H1 (cell line): ENCODE results near the gene PRAMEF12. TPM values are rescaled to one million over a fixed set of nuclear protein-coding genes. Genes with fewer than 3 reads are reported as not detected.

Source experiments
- CTCF ChIA-PET: fragments of 300-600 bp; sonication (Branson Sonifier 250); formaldehyde crosslinking; loops from one replicate; lab custom pipeline; 2021; ENCODE audit not compliant: partially characterized antibody; lab: Charles Lee
- POLR2A ChIA-PET: fragments of 300-600 bp; sonication (Branson Sonifier 250); formaldehyde crosslinking; loops from one replicate; lab custom pipeline; 2021; ENCODE audit warnings: inconsistent platforms; ENCODE audit not compliant: partially characterized antibody; lab: Charles Lee
- DNase-seq, 2 experiments: peaks; one replicate each; pipeline versions ENCODE4 v3.0.0 to v3.0.0-alpha.2; 2010 to 2022; ENCODE audit warnings: low spot score in 2 of 2, low read depth in 1 of 2, mixed read lengths in 1 of 2
- FAIRE-seq: peaks from 2 replicates; lab custom pipeline; 2011; peaks lifted over from hg19 to GRCh38; lab: Jason Lieb, UNC
- H2AFZ ChIP-seq: 2 replicates; pipeline ENCODE4 v1.8.1; 2012; ENCODE audit warnings: low read length, inconsistent platforms
- H2AK5ac ChIP-seq: 2 replicates; pipeline ENCODE4 v1.6.1; 2013; ENCODE audit warnings: low read depth, low read length
- H2BK120ac ChIP-seq: replicated peaks from 2 replicates; pipeline ENCODE3; 2013; ENCODE audit warnings: low read depth, low read length, inconsistent platforms
- H2BK12ac ChIP-seq: 2 replicates; pipeline ENCODE4 v1.6.1; 2013; ENCODE audit warnings: low read depth, low read length
- H2BK15ac ChIP-seq: 2 replicates; pipeline ENCODE4 v1.6.1; 2013; ENCODE audit warnings: low read length
- H2BK20ac ChIP-seq: 2 replicates; pipeline ENCODE4 v1.6.1; 2013; ENCODE audit warnings: low read length
- H2BK5ac ChIP-seq: 2 replicates; pipeline ENCODE4 v1.6.1; 2013; ENCODE audit warnings: low read depth, low read length
- H3K14ac ChIP-seq: 2 replicates; pipeline ENCODE4 v1.6.1; 2013; ENCODE audit warnings: inconsistent platforms; ENCODE audit not compliant: insufficient read length
- H3K18ac ChIP-seq: 2 replicates; pipeline ENCODE4 v1.6.1; 2013; ENCODE audit warnings: low read length; ENCODE audit errors: extremely low read depth
- H3K23ac ChIP-seq: 2 replicates; pipeline ENCODE4 v1.6.1; 2013; ENCODE audit warnings: inconsistent platforms; ENCODE audit not compliant: insufficient read length
- H3K23me2 ChIP-seq: 2 replicates; pipeline ENCODE4 v1.6.1; 2013; ENCODE audit warnings: low read depth, low read length
- H3K27ac ChIP-seq: 2 replicates; pipeline ENCODE4 v1.6.1; 2011; ENCODE audit warnings: low read depth, low read length, inconsistent platforms
- H3K27me3 ChIP-seq, 4 experiments: replicated peaks in 1 of 4; 1 replicate in 1 of 4; 2 replicates in 3 of 4; pipeline versions ENCODE4 v1.6.1 to v1.8.1; 2011 to 2013; ENCODE audit warnings: low read length in 3 of 4, mild to moderate bottlenecking in 3 of 4, inconsistent platforms in 2 of 4, mixed read lengths in 2 of 4, moderate library complexity in 1 of 4; ENCODE audit not compliant: control insufficient read depth in 3 of 4, insufficient read depth in 3 of 4; ENCODE audit errors: extremely low read depth in 1 of 4
- H3K36me3 ChIP-seq, 4 experiments: 2 replicates each; pipeline versions ENCODE4 v1.6.1 to v1.8.1; 2011 to 2013; ENCODE audit warnings: mild to moderate bottlenecking in 4 of 4, low read length in 3 of 4, moderate library complexity in 2 of 4, control low read depth in 1 of 4, inconsistent platforms in 1 of 4; ENCODE audit not compliant: insufficient read depth in 4 of 4, control insufficient read depth in 2 of 4
- H3K4ac ChIP-seq: replicated peaks from 2 replicates; pipeline ENCODE3; 2013; ENCODE audit warnings: low read length, low read depth, mixed read lengths, inconsistent platforms; ENCODE audit not compliant: insufficient read length
- H3K4me1 ChIP-seq, 4 experiments: replicated peaks in 1 of 4; 1 replicate in 1 of 4; 2 replicates in 3 of 4; pipeline versions ENCODE4 v1.6.1 to v1.8.1; 2011 to 2013; ENCODE audit warnings: low read length in 3 of 4, inconsistent platforms in 2 of 4, mixed read lengths in 1 of 4; ENCODE audit not compliant: insufficient read depth in 4 of 4, control insufficient read depth in 3 of 4
- H3K4me2 ChIP-seq, 2 experiments: 2 replicates each; pipeline versions ENCODE4 v1.6.1 to v1.8.1; 2011 to 2013; ENCODE audit warnings: low read depth in 2 of 2, low read length in 2 of 2, control low read depth in 1 of 2, inconsistent platforms in 1 of 2, mild to moderate bottlenecking in 1 of 2; ENCODE audit not compliant: insufficient read depth in 1 of 2
- H3K4me3 ChIP-seq, 4 experiments: fragments of 200-600, 300-600 bp in 1 of 4; sonication (generic), shearing (Covaris generic), sonication (Bioruptor Twin) in 1 of 4; 2 replicates each; pipeline versions ENCODE4 v1.5.1 to v1.8.1; 2011 to 2016; ENCODE audit warnings: low read length in 4 of 4, low read depth in 3 of 4, control low read depth in 2 of 4, inconsistent platforms in 2 of 4, mild to moderate bottlenecking in 2 of 4, mixed read lengths in 1 of 4, moderate library complexity in 1 of 4; ENCODE audit not compliant: insufficient read depth in 2 of 4; ENCODE audit errors: extremely low read depth in 1 of 4
- H3K56ac ChIP-seq: replicated peaks from 2 replicates; pipeline ENCODE3; 2013; ENCODE audit warnings: low read depth, mild to moderate bottlenecking, mixed read lengths, low read length, inconsistent platforms; ENCODE audit not compliant: insufficient read length
- H3K79me1 ChIP-seq: 2 replicates; pipeline ENCODE4 v1.6.1; 2013; ENCODE audit warnings: low read depth, low read length, control low read depth
- H3K79me2 ChIP-seq, 2 experiments: 2 replicates each; pipeline versions ENCODE4 v1.6.1 to v1.8.1; 2012 to 2013; ENCODE audit warnings: low read length in 2 of 2, mild to moderate bottlenecking in 2 of 2, inconsistent platforms in 1 of 2; ENCODE audit not compliant: insufficient read depth in 2 of 2, control insufficient read depth in 1 of 2
- H3K9ac ChIP-seq, 4 experiments: replicated peaks in 1 of 4; 1 replicate in 1 of 4; 2 replicates in 3 of 4; pipeline versions ENCODE4 v1.6.1 to v1.8.1; 2011 to 2013; ENCODE audit warnings: low read depth in 3 of 4, low read length in 3 of 4, control low read depth in 2 of 4, mild to moderate bottlenecking in 2 of 4, moderate library complexity in 2 of 4, inconsistent platforms in 1 of 4; ENCODE audit errors: extremely low read depth in 1 of 4
- H3K9me3 ChIP-seq, 2 experiments: 2 replicates each; pipeline versions ENCODE4 v1.6.1 to v1.8.1; 2012 to 2013; ENCODE audit warnings: mild to moderate bottlenecking in 2 of 2, moderate library complexity in 2 of 2, control low read depth in 1 of 2, inconsistent platforms in 1 of 2, low read depth in 1 of 2, low read length in 1 of 2, mixed read lengths in 1 of 2; ENCODE audit not compliant: insufficient read depth in 2 of 2
- H4K20me1 ChIP-seq, 2 experiments: replicated peaks in 1 of 2; 2 replicates each; pipeline versions ENCODE3 to v1.8.1; 2011 to 2013; ENCODE audit warnings: inconsistent platforms in 2 of 2, low read length in 2 of 2, mild to moderate bottlenecking in 1 of 2; ENCODE audit not compliant: insufficient read depth in 2 of 2, control insufficient read depth in 1 of 2
- H4K5ac ChIP-seq: 2 replicates; pipeline ENCODE4 v1.6.1; 2013; ENCODE audit warnings: low read length, low read depth, mixed read lengths, inconsistent platforms; ENCODE audit not compliant: insufficient read length
- H4K8ac ChIP-seq: 2 replicates; pipeline ENCODE4 v1.8.0; 2013; ENCODE audit warnings: mild to moderate bottlenecking, moderate library complexity, low read length, inconsistent platforms; ENCODE audit not compliant: insufficient read depth; ENCODE audit errors: extremely low read depth
- H4K91ac ChIP-seq: replicated peaks from 2 replicates; pipeline ENCODE3; 2013; ENCODE audit warnings: low read length, mixed read lengths, inconsistent platforms; ENCODE audit not compliant: insufficient read length
- EGR1 ChIP-seq: IDR thresholded peaks from 2 replicates; pipeline ENCODE4 v1.6.1; 2011; ENCODE audit warnings: low read depth, low read length, borderline replicate concordance
- WGBS, 2 experiments: shearing (Covaris generic) in 1 of 2; methylation state at CpG; one replicate each; pipeline versions ENCODE4 v1.1.6 to v1.1.7; 2013 to 2015; ENCODE audit warnings: low lambda C conversion rate in 2 of 2, mixed read lengths in 2 of 2, inconsistent platforms in 1 of 2, low coverage in 1 of 2, missing lambda C conversion rate in 1 of 2; ENCODE audit not compliant: insufficient replicate concordance in 2 of 2, insufficient coverage in 1 of 2, insufficient read length in 1 of 2; ENCODE audit errors: extremely low coverage in 1 of 2, missing lambda C conversion rate in 1 of 2; 5-methylcytosine and 5-hydroxymethylcytosine counted together
- polyA plus RNA-seq, 7 experiments: library from polyadenylated mRNA; depleted of rRNA in 3 of 7; stranded (reverse) in 5 of 7; unstranded in 2 of 7; fragments of >200 nt in 5 of 7; fragments of 200-250 nt in 2 of 7; gene quantifications; 1 replicate in 5 of 7; 2 replicates in 1 of 7; 4 replicates in 1 of 7; pipeline versions ENCODE4 v1.2.1 to v1.2.3, GENCODE V29; 2011 to 2013; ENCODE audit warnings: missing spikeins in 2 of 7, mixed read lengths in 2 of 7
- total RNA-seq: library from RNA; stranded (reverse); fragmentation: NEBNext Ultra II Directional; extraction: Animal tissue kit (Norgen Biotek cat#: 25700); gene quantifications from 2 replicates; pipeline ENCODE4 v1.2.1, GENCODE V29; 2021

PRAMEF12 gene
- total and polyA plus RNA-seq, 2 of the 8 experiments (the other 6 are each of a cell fraction or from before 2014, with no cell fraction given), result not detected

DNA sequence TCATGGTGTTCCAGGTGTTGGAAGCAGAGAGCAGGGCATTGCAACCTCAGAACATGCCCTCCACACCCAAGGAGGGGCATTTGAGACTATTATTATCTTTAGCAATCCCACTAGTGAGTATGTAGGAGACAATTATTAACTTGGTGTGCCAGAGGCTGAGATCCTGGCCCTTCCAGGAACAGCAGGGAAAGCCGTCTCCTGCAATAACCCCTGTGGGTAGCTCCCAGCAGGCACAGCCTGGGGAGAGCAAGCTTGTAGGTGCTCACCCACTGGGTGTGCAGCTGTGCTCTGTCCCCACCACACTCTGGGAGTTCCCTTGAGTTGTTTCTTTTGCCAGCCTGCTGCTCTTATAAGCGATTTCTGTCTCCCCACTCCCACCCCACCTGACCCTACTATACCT lies 17.3 kb upstream of the PRAMEF12 start:
- no peak overlapping the region for H2AK5ac ChIP-seq
- H3K4me1 ChIP-seq, result 0 out of 7 replicates have a peak, but pooled peaks cover 0 to 3% (median 0%) of the 10 kb centered on the region in 4 experiments
- no peak overlapping the region for H3K4me3 ChIP-seq
- ChIA-PET POLR2A (no interaction called here), CTCF (interaction anchor here (0.9 to 1.0 kb wide), 4 partner anchors 8 to 129 kb away, joined by 3 to 4 read pairs (median 4); no protein-coding TSS in a partner anchor)
- no peak overlapping the region for H2BK20ac ChIP-seq
- no peak overlapping the region for H3K4ac ChIP-seq
- no peaks in the 10 kb centered on the region for H3K36me3 ChIP-seq
- no peak overlapping the region for H2BK120ac ChIP-seq
- no peak overlapping the region for H2AFZ ChIP-seq
- no peak overlapping the region for H2BK5ac ChIP-seq
- 100% methylated on average over 2 of the region's 2 CpGs; no CpG with 5 or more reads in 1 of the 2 experiments for WGBS, 2 experiments
- H3K18ac ChIP-seq, result no peak overlapping the region
- H3K27ac ChIP-seq, result no peak overlapping the region
- no peaks in the 10 kb centered on the region for H3K9me3 ChIP-seq
- H3K9ac ChIP-seq, result no peak overlapping the region
- no peak overlapping the region for H2BK12ac ChIP-seq
- no peak for DNase-seq
- FAIRE-seq, result no peak
- H3K4me2 ChIP-seq, result no peak overlapping the region
- no peak overlapping the region for H3K56ac ChIP-seq
- H4K91ac ChIP-seq, result no peak overlapping the region
- no peak overlapping the region for H4K5ac ChIP-seq
- no peak overlapping the region for H2BK15ac ChIP-seq
- no peaks in the 10 kb centered on the region for H4K20me1 ChIP-seq
- no peaks in the 10 kb centered on the region for H3K27me3 ChIP-seq
- H3K79me2 ChIP-seq, result no peaks in the 10 kb centered on the region
- H3K23me2 ChIP-seq, result no peaks in the 10 kb centered on the region
- H3K79me1 ChIP-seq, result no peaks in the 10 kb centered on the region
- no peak for TF ChIP-seq EGR1
- H3K14ac ChIP-seq, result no peak overlapping the region
- H4K8ac ChIP-seq, result no peak overlapping the region
- H3K23ac ChIP-seq, result no peak overlapping the region
